ENCODE data around the gene VWA2. TPM values are rescaled to one million over a fixed set of nuclear protein-coding genes. Genes with fewer than 3 reads are reported as not detected.

VWA2 gene
- total and polyA plus RNA-seq, 10 of the 15 experiments (the other 5 are each of a cell fraction or from before 2014, with no cell fraction given), result 0.03 TPM; not detected in 9

DNA sequence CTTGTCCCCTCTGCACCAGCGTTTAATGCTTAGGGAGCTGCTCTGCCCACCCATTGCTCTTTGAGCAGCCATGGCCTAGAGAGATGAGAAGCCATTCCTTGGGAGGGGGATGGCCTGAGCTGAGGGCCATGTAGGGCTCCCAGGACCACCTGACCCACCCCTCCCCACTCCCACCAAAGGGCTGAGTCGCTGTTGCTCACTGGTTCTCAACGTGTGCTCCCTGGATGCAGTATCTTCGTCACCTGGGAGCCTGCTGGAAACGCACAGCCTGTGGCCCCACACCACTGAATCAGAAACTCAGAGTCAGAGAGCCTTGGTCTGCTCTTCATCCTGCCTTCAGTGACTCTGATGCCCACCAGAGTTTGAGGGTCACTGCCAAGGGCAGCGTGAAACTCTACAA is 37.0 kb downstream of the VWA2 start (continued):
- TF ChIP-seq, protein P1, sequence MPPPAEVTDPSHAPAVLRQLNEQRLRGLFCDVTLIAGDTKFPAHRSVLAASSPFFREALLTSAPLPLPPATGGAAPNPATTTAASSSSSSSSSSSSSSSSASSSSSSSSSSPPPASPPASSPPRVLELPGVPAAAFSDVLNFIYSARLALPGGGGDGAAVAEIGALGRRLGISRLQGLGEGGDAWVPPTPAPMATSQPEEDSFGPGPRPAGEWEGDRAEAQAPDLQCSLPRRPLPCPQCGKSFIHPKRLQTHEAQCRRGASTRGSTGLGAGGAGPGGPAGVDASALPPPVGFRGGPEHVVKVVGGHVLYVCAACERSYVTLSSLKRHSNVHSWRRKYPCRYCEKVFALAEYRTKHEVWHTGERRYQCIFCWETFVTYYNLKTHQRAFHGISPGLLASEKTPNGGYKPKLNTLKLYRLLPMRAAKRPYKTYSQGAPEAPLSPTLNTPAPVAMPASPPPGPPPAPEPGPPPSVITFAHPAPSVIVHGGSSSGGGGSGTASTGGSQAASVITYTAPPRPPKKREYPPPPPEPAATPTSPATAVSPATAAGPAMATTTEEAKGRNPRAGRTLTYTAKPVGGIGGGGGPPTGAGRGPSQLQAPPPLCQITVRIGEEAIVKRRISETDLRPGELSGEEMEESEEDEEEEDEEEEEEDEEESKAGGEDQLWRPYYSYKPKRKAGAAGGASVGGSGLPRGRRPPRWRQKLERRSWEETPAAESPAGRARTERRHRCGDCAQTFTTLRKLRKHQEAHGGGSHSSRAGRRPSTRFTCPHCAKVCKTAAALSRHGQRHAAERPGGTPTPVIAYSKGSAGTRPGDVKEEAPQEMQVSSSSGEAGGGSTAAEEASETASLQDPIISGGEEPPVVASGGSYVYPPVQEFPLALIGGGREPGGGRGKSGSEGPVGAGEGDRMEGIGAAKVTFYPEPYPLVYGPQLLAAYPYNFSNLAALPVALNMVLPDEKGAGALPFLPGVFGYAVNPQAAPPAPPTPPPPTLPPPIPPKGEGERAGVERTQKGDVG (CRISPR knock-in tag; IDR thresholded peaks at IDR 0.05), result no peak
- TF ChIP-seq FOS (IDR thresholded peaks at IDR 0.05; ENCODE audit: borderline replicate concordance, extremely low read depth, insufficient read length), result no peak

DNA sequence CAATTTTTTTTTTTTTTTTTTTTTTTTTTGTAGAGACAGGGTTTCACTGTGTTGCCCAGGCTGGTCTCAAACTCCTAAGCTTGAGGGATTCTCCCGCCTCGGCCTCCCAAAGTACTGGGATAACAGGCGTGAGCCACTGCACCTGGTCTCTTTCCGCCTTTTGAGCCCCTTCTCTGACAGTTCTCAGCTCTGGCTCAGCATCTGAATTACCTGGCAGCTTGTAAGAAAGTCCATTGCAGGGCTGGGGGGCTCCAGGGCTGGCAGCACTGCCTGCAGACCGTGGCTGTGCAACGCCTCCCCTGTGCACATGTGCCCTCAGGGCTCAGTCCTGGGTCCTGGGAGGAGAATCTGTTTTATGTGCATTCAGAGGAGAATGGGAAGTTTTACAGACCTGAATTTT is 37.6 kb downstream of the VWA2 start:
- in situ Hi-C loops (cut with MboI) (no loop called here), intact Hi-C loops (cut with micrococcal nuclease; ENCODE audit: unreplicated experiment) (no loop called here)
- H3K4me1 ChIP-seq (ENCODE audit: control insufficient read depth, insufficient read depth, low read length), result no peaks in the 10 kb centered on the region
- no peak overlapping the region for H3K27ac ChIP-seq (ENCODE audit: control insufficient read depth, insufficient read depth)
- SMC1A ChIA-PET (ENCODE audit: uncharacterized antibody, unreplicated experiment), result no interaction called here
- CTCF ChIA-PET, result no interaction called here
- no peaks in the 10 kb centered on the region for H3K9me3 ChIP-seq (replicated peaks; ENCODE audit: control insufficient read depth, insufficient read depth, low read length)
- DNase-seq (ENCODE audit: low read depth, low spot score), result no peak
- no peaks in the 10 kb centered on the region for H3K36me3 ChIP-seq (ENCODE audit: control insufficient read depth in 2 of 2, insufficient read depth in 2 of 2, low read length in 1 of 2)
- ATAC-seq, result no peak
- H3K4me2 ChIP-seq (ENCODE audit: control insufficient read depth, insufficient read depth), result no peak overlapping the region
- no peak overlapping the region for H3K9ac ChIP-seq (ENCODE audit: control insufficient read depth, insufficient read depth, low read length)
- no peak overlapping the region for H3K4me3 ChIP-seq
- H2AFZ ChIP-seq (ENCODE audit: control insufficient read depth, low read depth, low read length), result no peak overlapping the region
- BruUV-seq (replicated peaks), result no TSS peak
- 29% methylated on average over 6 of the region's 6 CpGs for WGBS (ENCODE audit: insufficient coverage, insufficient replicate concordance, low lambda C conversion rate, missing lambda C conversion rate)
- FAIRE-seq, result no peak
- H3K27me3 ChIP-seq (replicated peaks in 1 of 2; ENCODE audit: control insufficient read depth in 2 of 2, insufficient read depth in 2 of 2, low read length in 1 of 2), result peaks cover 0 to 7% of the 10 kb centered on the region in 2 experiments; a peak in 3 of 4 replicates
- no peaks in the 10 kb centered on the region for H3K79me2 ChIP-seq (ENCODE audit: control insufficient read depth, insufficient read depth, low read length)
- no peaks in the 10 kb centered on the region for H4K20me1 ChIP-seq (ENCODE audit: control insufficient read depth, insufficient read depth)
- POLR2A ChIA-PET, result interaction anchor here (0.7 kb wide), 1 partner anchor 21 kb away, joined by 6 read pairs; no protein-coding TSS in a partner anchor
- RAD21 ChIA-PET (ENCODE audit: unreplicated experiment), result no interaction called here
- no peak for TF ChIP-seq SPI1 (IDR thresholded peaks at IDR 0.05; ENCODE audit: borderline replicate concordance, insufficient read depth, low read depth, low read length)
- no peak for TF ChIP-seq SUPT20H (IDR thresholded peaks at IDR 0.05; ENCODE audit: borderline replicate concordance, control insufficient read depth, low read depth, low read length)
- TF ChIP-seq, protein P1 (CRISPR knock-in tag; IDR thresholded peaks at IDR 0.05), result no peak
- TF ChIP-seq, protein P2, sequence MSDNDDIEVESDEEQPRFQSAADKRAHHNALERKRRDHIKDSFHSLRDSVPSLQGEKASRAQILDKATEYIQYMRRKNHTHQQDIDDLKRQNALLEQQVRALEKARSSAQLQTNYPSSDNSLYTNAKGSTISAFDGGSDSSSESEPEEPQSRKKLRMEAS (IDR thresholded peaks at IDR 0.05; ENCODE audit: low read depth, low read length), result no peak
- no peak for TF ChIP-seq NBN (IDR thresholded peaks at IDR 0.05)
- TF ChIP-seq, protein P3, sequence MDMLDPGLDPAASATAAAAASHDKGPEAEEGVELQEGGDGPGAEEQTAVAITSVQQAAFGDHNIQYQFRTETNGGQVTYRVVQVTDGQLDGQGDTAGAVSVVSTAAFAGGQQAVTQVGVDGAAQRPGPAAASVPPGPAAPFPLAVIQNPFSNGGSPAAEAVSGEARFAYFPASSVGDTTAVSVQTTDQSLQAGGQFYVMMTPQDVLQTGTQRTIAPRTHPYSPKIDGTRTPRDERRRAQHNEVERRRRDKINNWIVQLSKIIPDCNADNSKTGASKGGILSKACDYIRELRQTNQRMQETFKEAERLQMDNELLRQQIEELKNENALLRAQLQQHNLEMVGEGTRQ (IDR thresholded peaks at IDR 0.05; ENCODE audit: borderline replicate concordance, low read depth, low read length), result no peak
- TF ChIP-seq, protein P4, sequence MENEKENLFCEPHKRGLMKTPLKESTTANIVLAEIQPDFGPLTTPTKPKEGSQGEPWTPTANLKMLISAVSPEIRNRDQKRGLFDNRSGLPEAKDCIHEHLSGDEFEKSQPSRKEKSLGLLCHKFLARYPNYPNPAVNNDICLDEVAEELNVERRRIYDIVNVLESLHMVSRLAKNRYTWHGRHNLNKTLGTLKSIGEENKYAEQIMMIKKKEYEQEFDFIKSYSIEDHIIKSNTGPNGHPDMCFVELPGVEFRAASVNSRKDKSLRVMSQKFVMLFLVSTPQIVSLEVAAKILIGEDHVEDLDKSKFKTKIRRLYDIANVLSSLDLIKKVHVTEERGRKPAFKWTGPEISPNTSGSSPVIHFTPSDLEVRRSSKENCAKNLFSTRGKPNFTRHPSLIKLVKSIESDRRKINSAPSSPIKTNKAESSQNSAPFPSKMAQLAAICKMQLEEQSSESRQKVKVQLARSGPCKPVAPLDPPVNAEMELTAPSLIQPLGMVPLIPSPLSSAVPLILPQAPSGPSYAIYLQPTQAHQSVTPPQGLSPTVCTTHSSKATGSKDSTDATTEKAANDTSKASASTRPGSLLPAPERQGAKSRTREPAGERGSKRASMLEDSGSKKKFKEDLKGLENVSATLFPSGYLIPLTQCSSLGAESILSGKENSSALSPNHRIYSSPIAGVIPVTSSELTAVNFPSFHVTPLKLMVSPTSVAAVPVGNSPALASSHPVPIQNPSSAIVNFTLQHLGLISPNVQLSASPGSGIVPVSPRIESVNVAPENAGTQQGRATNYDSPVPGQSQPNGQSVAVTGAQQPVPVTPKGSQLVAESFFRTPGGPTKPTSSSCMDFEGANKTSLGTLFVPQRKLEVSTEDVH (IDR thresholded peaks at IDR 0.05; ENCODE audit: low read depth, partially characterized antibody), result no peak
- no peak for TF ChIP-seq POLR2A (IDR thresholded peaks at IDR 0.05; ENCODE audit: low read depth, low read length)
- no peak for TF ChIP-seq SMAD1 (IDR thresholded peaks at IDR 0.05; ENCODE audit: low read depth, partially characterized antibody)
- TF ChIP-seq HDAC2 (IDR thresholded peaks at IDR 0.05), result no peak
